ENCODE measurements around the gene NXNL2.
A peak's percentile ranks its signal among the peaks of the same experiment; 100 is the strongest.

The NXNL2 gene

GRCh38 chr9:88534456-88535225, at the start of gene NXNL2:
NXNL2 (plus strand) TSS chr9:88535178; CDS start chr9:88535435, 257 bp downstream.
- peak; percentile 89 for DNase-seq (ENCODE audit: low spot score)

GRCh38 chr9:88488166-88488565, 46.8 kb upstream of the NXNL2 start:
- DNase-seq (ENCODE audit: low spot score): no peak

DNA sequence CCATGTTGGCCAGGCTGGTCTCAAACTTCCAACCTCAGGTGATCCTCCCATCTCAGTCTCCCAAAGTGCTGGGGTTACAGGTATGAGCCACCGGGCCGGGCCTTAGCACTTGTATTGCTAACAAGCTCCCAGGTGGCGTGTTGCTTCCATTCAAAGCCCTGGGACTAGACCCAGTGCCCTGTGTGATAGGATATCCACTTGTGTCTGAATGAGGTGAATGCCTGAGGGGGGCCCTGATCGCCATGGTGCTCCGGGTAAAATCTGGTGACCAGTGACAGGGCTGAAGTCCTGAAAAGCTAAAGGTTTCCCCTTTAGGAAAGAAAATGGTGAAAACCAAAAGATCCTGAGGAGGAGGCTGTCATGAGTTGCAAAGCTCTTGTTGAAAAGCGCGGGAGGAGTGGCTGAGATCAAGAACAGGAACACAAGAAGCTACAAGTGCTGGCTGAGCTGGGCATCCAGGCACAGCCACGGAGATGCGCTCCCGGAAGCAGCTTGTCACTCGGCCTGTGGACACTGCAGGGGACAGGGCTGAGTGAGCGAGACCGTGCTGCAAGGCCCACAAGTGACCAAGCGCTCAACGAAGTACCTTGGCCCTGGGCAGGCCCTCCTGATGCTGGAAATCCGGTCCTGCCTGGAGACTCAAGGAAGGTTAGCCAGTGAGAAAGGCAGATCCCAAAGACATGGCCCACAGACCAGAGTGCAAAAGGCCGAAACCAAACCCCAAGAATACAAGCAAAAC, 39.8 kb upstream of the NXNL2 start:
- no peak for DNase-seq (ENCODE audit: low spot score)

DNA sequence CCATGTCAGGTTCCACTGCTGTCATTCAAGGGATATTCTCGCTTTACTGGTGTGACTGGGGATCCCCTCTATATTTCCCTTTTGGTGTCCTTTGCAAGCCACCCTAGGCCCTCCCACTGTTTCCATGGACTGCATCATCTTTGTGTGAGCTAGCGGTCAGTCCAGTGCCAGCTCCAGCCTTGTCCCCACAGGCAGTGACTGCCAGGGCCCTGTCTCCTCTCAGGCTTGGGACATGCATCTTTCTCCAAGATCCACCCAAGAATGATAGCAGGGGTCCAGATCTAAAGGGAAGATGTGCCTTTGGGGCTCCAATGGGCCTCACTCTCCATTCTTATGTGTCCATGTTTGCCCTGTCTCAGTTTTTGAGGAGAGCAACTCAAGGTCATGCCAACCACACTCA, 37.8 kb upstream of the NXNL2 start:
- DNase-seq (ENCODE audit: low spot score): no peak

GRCh38 chr9:88498880-88499279, 36.1 kb upstream of the NXNL2 start:
- no peak for DNase-seq (ENCODE audit: low spot score)

- no peak for DNase-seq (ENCODE audit: low spot score)
Measured at GRCh38 chr9:88501086-88501485, 33.9 kb upstream of the NXNL2 start.

GRCh38 chr9:88502552-88503034, 32.4 kb upstream of the NXNL2 start:
- DNase-seq (ENCODE audit: low spot score): no peak

GRCh38 chr9:88503081-88503844, 31.7 kb upstream of the NXNL2 start:
- DNase-seq (ENCODE audit: low spot score): no peak

DNA sequence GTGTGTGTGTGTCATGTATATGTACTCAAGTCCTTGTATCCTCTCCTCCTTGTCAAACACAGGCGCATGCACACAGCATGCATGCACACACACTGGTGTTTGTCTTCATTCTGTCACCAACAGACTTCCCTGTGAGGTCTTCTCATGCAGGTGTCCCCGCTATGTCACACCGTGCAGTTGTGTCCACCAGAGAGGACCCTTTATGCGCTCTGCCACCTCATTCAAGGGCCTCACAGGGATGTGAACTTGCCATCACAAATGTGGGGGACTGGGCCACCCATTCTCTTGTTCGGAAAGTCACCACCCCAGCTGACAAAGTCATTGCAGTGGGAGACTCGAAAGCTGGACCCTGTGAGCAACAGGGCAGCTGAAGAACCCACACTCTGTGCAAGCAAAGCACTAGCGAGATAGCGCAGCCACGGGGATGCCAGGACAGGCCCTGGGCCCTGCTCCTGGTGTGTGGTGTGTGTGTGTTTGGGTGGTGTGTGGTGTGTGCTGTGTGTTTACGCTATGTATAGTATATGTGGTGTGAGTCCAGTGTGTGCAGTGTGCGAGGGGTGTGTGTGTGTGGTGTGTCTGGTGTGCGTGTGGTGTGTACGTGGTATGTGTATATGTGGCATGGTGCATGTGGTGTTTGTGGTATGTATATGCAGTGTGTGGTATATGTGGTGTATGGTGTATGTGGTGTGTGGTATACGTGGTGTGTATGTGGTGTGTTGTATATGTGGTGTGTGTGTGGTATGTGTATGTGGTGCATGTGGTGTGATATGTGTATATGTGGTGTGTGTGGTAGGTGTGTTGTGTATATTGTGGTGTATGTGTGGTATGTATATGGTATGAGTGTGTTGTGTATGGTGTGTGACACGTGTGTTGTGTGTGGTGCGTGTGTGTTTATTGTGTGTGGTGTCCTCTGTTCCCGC, 30.9 kb upstream of the NXNL2 start:
- no peak for DNase-seq (ENCODE audit: low spot score)

DNA sequence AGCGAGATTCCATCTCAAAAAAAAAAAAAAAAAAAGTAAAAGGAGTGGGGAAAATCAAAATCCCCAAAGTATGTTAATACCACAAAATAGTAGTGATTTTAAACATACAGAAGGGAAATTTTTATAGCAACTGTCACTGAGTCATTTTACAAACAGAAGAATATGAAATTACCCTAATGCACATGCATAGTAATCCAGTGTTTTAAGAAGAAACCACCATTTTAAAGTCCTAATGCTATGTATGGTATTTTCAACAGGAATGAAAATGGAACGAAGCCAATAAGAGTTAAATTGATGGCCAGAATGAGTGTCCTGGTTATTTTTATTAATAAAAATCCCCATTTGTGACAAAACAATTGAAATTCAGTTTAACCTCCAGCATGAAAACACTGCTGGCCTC, 26.7 kb upstream of the NXNL2 start:
- peak; percentile 20 for DNase-seq (ENCODE audit: low spot score)

DNA sequence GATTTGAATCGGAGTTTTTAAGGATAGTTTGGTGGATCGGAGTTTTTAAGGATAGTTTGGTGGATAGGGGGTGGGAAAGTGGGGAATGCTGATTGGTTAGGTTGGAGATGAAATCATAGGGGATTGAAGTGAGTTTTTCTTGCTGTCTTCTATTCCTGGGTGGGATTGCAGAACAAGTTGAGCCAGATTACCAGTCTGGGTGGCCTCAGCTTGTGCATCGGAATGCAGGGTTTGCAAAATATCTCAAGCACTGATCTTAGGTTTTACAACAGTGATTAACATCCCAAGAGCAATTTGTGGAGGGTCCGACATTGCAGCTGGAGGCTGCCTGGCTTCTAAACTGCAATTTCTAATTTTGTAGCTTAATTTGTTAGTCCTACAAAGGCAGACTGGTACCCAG, 23.1 kb upstream of the NXNL2 start:
- no peak for DNase-seq (ENCODE audit: low spot score)

- DNase-seq (ENCODE audit: low spot score): no peak
Measured at GRCh38 chr9:88514247-88514646, 20.7 kb upstream of the NXNL2 start.

DNA sequence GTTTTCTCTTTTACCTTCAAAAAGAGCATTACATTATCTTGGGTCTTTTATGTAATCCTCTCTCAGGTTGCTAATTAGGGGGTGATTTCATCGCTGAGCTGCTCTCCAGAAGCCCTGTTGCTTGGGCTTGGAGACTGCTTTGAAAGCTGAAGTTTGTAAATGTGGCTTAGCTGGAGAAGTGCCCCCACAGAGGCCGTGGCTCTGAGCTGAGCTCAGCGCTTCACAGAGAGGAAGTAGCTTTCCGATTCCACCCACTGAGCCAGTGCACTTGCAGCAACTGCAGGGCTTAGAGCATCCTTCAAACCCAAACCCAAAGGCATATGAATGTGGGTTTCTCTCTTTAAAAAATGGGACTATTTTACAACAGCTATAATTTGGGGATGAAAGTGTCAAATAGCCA, 13.7 kb upstream of the NXNL2 start:
- no peak for DNase-seq (ENCODE audit: low spot score)

GRCh38 chr9:88522360-88522759, 12.6 kb upstream of the NXNL2 start:
- no peak for DNase-seq (ENCODE audit: low spot score)

DNA sequence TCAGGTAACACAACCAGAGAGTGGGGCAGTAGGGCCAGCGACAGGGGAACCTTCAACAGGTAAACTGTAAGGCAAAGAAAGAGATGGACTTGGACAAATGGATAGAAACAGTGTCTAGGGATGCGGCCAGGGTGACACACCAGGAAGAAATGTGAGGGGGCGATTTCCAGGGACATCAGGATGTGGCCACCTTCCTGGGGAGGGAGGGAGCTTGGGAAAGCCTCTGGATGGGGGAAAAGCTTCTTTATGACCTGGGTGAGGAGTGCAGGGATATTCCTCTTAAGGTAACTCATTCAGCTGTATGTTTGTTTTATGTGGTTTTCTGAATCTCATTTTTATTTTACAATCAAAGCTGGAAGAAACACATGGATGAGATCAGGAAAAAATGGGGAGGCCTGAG, 11.9 kb upstream of the NXNL2 start:
- peak; percentile 76 for DNase-seq (ENCODE audit: low spot score)

- DNase-seq (ENCODE audit: low spot score): no peak
Measured at GRCh38 chr9:88524911-88525310, 10.1 kb upstream of the NXNL2 start.

DNA sequence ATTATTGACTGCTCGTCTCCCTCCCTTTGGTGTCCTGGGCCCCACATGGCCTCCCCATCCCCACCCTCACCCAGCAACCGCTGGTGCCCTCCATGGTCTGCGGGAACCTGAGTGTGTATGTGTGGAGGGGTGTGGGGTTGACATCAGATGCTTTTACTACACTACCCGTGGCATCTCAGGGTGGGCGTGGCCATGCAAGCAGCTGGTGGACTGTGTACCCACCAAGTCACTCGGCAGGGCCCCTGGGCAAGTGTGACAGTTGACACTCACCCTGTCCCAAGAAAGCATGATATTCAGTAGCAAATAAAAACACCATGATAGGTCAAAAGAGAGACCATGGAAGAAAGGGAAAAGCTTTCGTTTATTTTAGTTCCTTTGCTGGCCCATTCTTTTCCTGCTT, 7.4 kb upstream of the NXNL2 start:
- DNase-seq (ENCODE audit: low spot score): no peak

- no peak for DNase-seq (ENCODE audit: low spot score)
Measured at GRCh38 chr9:88528080-88528790, 6.7 kb upstream of the NXNL2 start.

DNA sequence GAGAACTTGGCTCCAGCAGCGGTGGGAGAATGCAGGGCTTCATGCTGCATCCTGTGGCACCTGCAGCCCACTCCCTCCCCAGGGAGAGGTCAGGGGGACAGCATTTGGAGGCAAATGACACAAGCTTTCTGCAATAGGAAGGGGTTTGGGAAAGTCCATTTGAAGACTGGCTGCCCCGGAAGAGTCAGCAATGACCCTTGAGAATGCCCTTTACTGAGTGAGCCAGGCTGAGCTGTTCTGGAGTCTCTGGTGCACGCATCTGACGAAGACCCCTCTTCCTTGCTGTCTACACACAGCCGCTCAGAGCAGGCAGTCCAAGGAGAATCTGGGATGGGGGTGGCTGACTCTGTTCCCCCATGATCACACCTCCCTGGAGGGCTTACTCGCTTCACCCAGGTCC, 5.5 kb upstream of the NXNL2 start:
- no peak for DNase-seq (ENCODE audit: low spot score)

DNA sequence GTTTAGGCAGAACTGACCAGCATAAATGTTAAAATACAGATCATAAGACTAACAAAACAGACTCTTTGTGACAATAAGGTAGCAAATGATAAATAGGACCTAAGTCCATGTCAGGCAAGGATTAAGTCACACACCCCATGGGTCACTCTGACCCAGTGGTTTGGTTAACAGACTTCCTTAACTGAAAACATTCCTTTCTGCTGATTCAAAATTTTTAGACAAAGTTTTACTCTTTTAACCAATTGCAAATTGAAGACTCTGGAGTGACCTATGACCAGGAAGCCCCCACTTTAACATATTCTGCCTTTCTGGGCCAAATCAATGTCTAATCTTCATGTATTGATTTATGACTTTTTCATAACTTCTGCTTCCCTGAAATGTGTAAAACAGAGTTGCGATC, 4.9 kb upstream of the NXNL2 start:
- DNase-seq (ENCODE audit: low spot score): peak; percentile 81
